GM19351 (cell line): Measurements from ENCODE around the gene ALG9.
"Not testable (repeated sequence)": the region's sequence is repeated elsewhere in the genome, so short reads cannot be mapped to it uniquely, and the experiment has no call there.

Source experiments
- ATAC-seq: cut with Tn5 transposase; IDR thresholded peaks from one replicate; pipeline ENCODE4 v1.9.1; 2021; ENCODE audit warnings: mild to moderate bottlenecking, moderate library complexity; ENCODE audit not compliant: unreplicated experiment

The ALG9 gene

GRCh38 chr11:111771205-111771604 is 100.2 kb downstream of the ALG9 start:
- not testable (repeated sequence) for ATAC-seq

- ATAC-seq = no peak
Measured at GRCh38 chr11:111770581-111771134, 100.7 kb downstream of the ALG9 start.

- peak; percentile 5 for ATAC-seq
Measured at GRCh38 chr11:111766834-111767142, 104.6 kb downstream of the ALG9 start.

- peak; percentile 91 for ATAC-seq
Measured at GRCh38 chr11:111765984-111766833, 105.2 kb downstream of the ALG9 start, which contains the start of gene PPP2R1B. TSS of gene PPP2R1B (minus strand) at chr11:111766389. CDS start at chr11:111766361, 28 bp downstream.

- ATAC-seq = peak; percentile 47
Measured at GRCh38 chr11:111765320-111765983, 105.9 kb downstream of the ALG9 start.

- no peak for ATAC-seq
Measured at GRCh38 chr11:111764621-111765020, 106.8 kb downstream of the ALG9 start.

GRCh38 chr11:111762981-111763643 is 108.3 kb downstream of the ALG9 start:
- ATAC-seq = no peak

GRCh38 chr11:111762526-111762925 is 108.9 kb downstream of the ALG9 start:
- ATAC-seq = no peak

GRCh38 chr11:111761036-111761435 is 110.3 kb downstream of the ALG9 start:
- ATAC-seq = no peak

- no peak for ATAC-seq
Measured at GRCh38 chr11:111759778-111760407, 111.5 kb downstream of the ALG9 start.

GRCh38 chr11:111759376-111759775 is 112.0 kb downstream of the ALG9 start:
- no peak for ATAC-seq

- ATAC-seq = no peak
Measured at GRCh38 chr11:111756097-111756496, 115.3 kb downstream of the ALG9 start.

GRCh38 chr11:111749646-111750045 is 121.7 kb downstream of the ALG9 start:
- no peak for ATAC-seq

- no peak for ATAC-seq
Measured at GRCh38 chr11:111748035-111748804, 123.2 kb downstream of the ALG9 start.

- no peak for ATAC-seq
Measured at GRCh38 chr11:111745719-111746504, 125.5 kb downstream of the ALG9 start.

- no peak for ATAC-seq
Measured at GRCh38 chr11:111743700-111744099, 127.7 kb downstream of the ALG9 start.

GRCh38 chr11:111741751-111742150 is 129.6 kb downstream of the ALG9 start:
- ATAC-seq = no peak

GRCh38 chr11:111739299-111739698 is 132.1 kb downstream of the ALG9 start:
- no peak for ATAC-seq

- ATAC-seq = no peak
Measured at GRCh38 chr11:111737444-111738210, 133.8 kb downstream of the ALG9 start.
